IMR-90 (cell line): ENCODE data around the gene SRGAP3. TPM values are rescaled to one million over a fixed set of nuclear protein-coding genes. Genes with fewer than 3 reads are reported as not detected.

Source experiments
- ATAC-seq: fragments of 200-7000 bp; cut with Tn5 transposase; 2 replicates; pipeline ENCODE4 v1.9.1; 2020; ENCODE audit warnings: low read depth, mild to moderate bottlenecking, moderate library complexity
- BruUV-seq: library from RNA; stranded (reverse); fragments of 400-500 nt; replicated peaks from 2 replicates; lab custom pipeline; 2021; lab: Mats Ljungman, UMichigan
- CTCF ChIA-PET: fragments of 300-600 bp; formaldehyde crosslinking; extraction: SDS; loops from one replicate; lab custom pipeline; 2021; ENCODE audit warnings: antibody characterized with exemption; lab: Yijun Ruan, JAX
- POLR2A ChIA-PET: fragments of 300-600 bp; sonication (Branson Sonifier 250); formaldehyde crosslinking; loops from one replicate; lab custom pipeline; 2022; ENCODE audit warnings: antibody characterized with exemption; ENCODE audit not compliant: unreplicated experiment; lab: Charles Lee
- DNase-seq: peaks from one replicate; pipeline ENCODE4 v3.0.0; 2013
- H2AFZ ChIP-seq: replicated peaks from 2 replicates; pipeline ENCODE3; 2013; ENCODE audit warnings: low read length, mild to moderate bottlenecking; ENCODE audit not compliant: poor library complexity
- H2AK5ac ChIP-seq: 2 replicates; pipeline ENCODE4 v1.6.1; 2013; ENCODE audit warnings: low read depth, low read length, inconsistent platforms
- H2AK9ac ChIP-seq: replicated peaks from 2 replicates; pipeline ENCODE3; 2013; ENCODE audit warnings: mild to moderate bottlenecking, low read depth, low read length, moderate library complexity; ENCODE audit not compliant: poor library complexity
- H2BK120ac ChIP-seq: 2 replicates; pipeline ENCODE4 v1.6.1; 2013; ENCODE audit warnings: low read depth, low read length, inconsistent platforms
- H2BK15ac ChIP-seq: 3 replicates; pipeline ENCODE4 v1.6.1; 2013; ENCODE audit warnings: low read depth, low read length, inconsistent platforms
- H2BK20ac ChIP-seq: 2 replicates; pipeline ENCODE4 v1.6.1; 2013; ENCODE audit warnings: low read depth, mild to moderate bottlenecking, inconsistent platforms, low read length, moderate library complexity
- H2BK5ac ChIP-seq: 2 replicates; pipeline ENCODE4 v1.6.1; 2013; ENCODE audit warnings: mild to moderate bottlenecking, low read depth, low read length, inconsistent platforms; ENCODE audit not compliant: poor library complexity, severe bottlenecking
- H3K14ac ChIP-seq: replicated peaks from 2 replicates; pipeline ENCODE4 v1.6.1; 2013; ENCODE audit warnings: low read depth, low read length, inconsistent platforms
- H3K18ac ChIP-seq: 2 replicates; pipeline ENCODE4 v1.6.1; 2013; ENCODE audit warnings: low read depth, low read length, control low read depth
- H3K23ac ChIP-seq: 2 replicates; pipeline ENCODE4 v1.6.1; 2013; ENCODE audit warnings: low read depth, low read length, inconsistent platforms
- H3K27ac ChIP-seq: 2 replicates; pipeline ENCODE4 v1.5.1; 2013; ENCODE audit warnings: mild to moderate bottlenecking, control low read depth, low read length; ENCODE audit not compliant: insufficient read depth
- H3K27me3 ChIP-seq: 2 replicates; pipeline ENCODE4 v1.6.1; 2013; ENCODE audit warnings: low read length; ENCODE audit not compliant: control insufficient read depth, insufficient read depth
- H3K36me3 ChIP-seq: 2 replicates; pipeline ENCODE4 v1.6.1; 2013; ENCODE audit warnings: low read length, mixed read lengths; ENCODE audit not compliant: control insufficient read depth, insufficient read depth
- H3K4ac ChIP-seq: 2 replicates; pipeline ENCODE4 v1.6.1; 2013; ENCODE audit warnings: low read depth, low read length, inconsistent platforms
- H3K4me1 ChIP-seq: 2 replicates; pipeline ENCODE4 v1.6.1; 2013; ENCODE audit warnings: low read length, mixed read lengths; ENCODE audit not compliant: control insufficient read depth, insufficient read depth
- H3K4me2 ChIP-seq: 2 replicates; pipeline ENCODE4 v1.6.1; 2013; ENCODE audit warnings: low read depth, mild to moderate bottlenecking, control low read depth, low read length, moderate library complexity
- H3K4me3 ChIP-seq: 2 replicates; pipeline ENCODE4 v1.5.1; 2013; ENCODE audit warnings: low read depth, mild to moderate bottlenecking, control low read depth, low read length, moderate library complexity; ENCODE audit not compliant: insufficient read depth
- H3K56ac ChIP-seq: 2 replicates; pipeline ENCODE4 v1.6.1; 2013; ENCODE audit warnings: low read length, inconsistent platforms; ENCODE audit not compliant: insufficient read depth; ENCODE audit errors: extremely low read depth
- H3K79me1 ChIP-seq, 2 experiments: 2 replicates each; pipeline ENCODE4 v1.6.1; 2013; ENCODE audit warnings: low read length in 2 of 2, inconsistent platforms in 1 of 2, low read depth in 1 of 2
- H3K9ac ChIP-seq: 2 replicates; pipeline ENCODE4 v1.6.1; 2013; ENCODE audit warnings: low read depth, low read length, control low read depth
- H3K9me1 ChIP-seq: 2 replicates; pipeline ENCODE4 v1.6.1; 2013; ENCODE audit warnings: low read length, inconsistent platforms; ENCODE audit not compliant: insufficient read depth
- H3K9me3 ChIP-seq: 2 replicates; pipeline ENCODE4 v1.6.1; 2013; ENCODE audit warnings: low read length; ENCODE audit not compliant: control insufficient read depth, insufficient read depth
- H4K20me1 ChIP-seq: 2 replicates; pipeline ENCODE4 v1.6.1; 2013; ENCODE audit warnings: low read length, inconsistent platforms; ENCODE audit not compliant: insufficient read depth
- H4K5ac ChIP-seq: 2 replicates; pipeline ENCODE4 v1.6.1; 2013; ENCODE audit warnings: mild to moderate bottlenecking, low read depth, low read length, control low read depth
- H4K8ac ChIP-seq, 2 experiments: 2 replicates each; pipeline ENCODE4 v1.6.1; 2013; ENCODE audit warnings: low read depth in 2 of 2, low read length in 2 of 2, control low read depth in 1 of 2, inconsistent platforms in 1 of 2
- H4K91ac ChIP-seq: 2 replicates; pipeline ENCODE4 v1.6.1; 2013; ENCODE audit warnings: low read depth, low read length, inconsistent platforms; ENCODE audit not compliant: insufficient read depth
- BHLHE40 ChIP-seq: fragments of 150-350 bp; IDR thresholded peaks from 2 replicates; pipeline ENCODE4 v1.6.1; 2016; ENCODE audit warnings: mild to moderate bottlenecking, low read depth, low read length
- CHD1 ChIP-seq: IDR thresholded peaks from 2 replicates; pipeline ENCODE4 v1.6.1; 2012; ENCODE audit warnings: low read depth, low read length, improper control_type of control experiment
- MAFK ChIP-seq: IDR thresholded peaks from 2 replicates; pipeline ENCODE4 v1.6.1; 2012; ENCODE audit warnings: low read depth, low read length, improper control_type of control experiment
- RCOR1 ChIP-seq: IDR thresholded peaks from 2 replicates; pipeline ENCODE4 v1.6.1; 2012; ENCODE audit warnings: mild to moderate bottlenecking, low read length, improper control_type of control experiment; ENCODE audit not compliant: insufficient replicate concordance
- SMC3 ChIP-seq: fragments of 150-350 bp; IDR thresholded peaks from 2 replicates; pipeline ENCODE4 v1.6.1; 2016; ENCODE audit warnings: low read depth, mild to moderate bottlenecking, antibody characterized with exemption, low read length, moderate library complexity
- WGBS, 2 experiments: methylation state at CpG; one replicate each; pipeline versions ENCODE4 v1.1.5 to v1.1.7; 2013; ENCODE audit warnings: missing lambda C conversion rate in 2 of 2; ENCODE audit not compliant: insufficient read length in 1 of 2; ENCODE audit errors: extremely low coverage in 2 of 2; 5-methylcytosine and 5-hydroxymethylcytosine counted together
- dilution Hi-C: fragments of 300-500 bp; cut with HindIII; formaldehyde crosslinking; loops from one replicate; pipeline ENCODE4 v1.14.3; 2018; ENCODE audit warnings: low sequenced_read_pairs; ENCODE audit not compliant: unreplicated experiment
- in situ Hi-C: fragments of 300-500 bp; cut with MboI; formaldehyde crosslinking; loops from 3 replicates; pipeline ENCODE4 v1.14.3; 2019; ENCODE audit warnings: low sequenced_read_pairs, inconsistent platforms, mixed read lengths
- intact Hi-C: fragments of 100-400 bp; cut with micrococcal nuclease; formaldehyde crosslinking; loops from 2 replicates; pipeline ENCODE4 v1.10.0; 2022
- polyA plus RNA-seq, 3 experiments: library from polyadenylated mRNA; depleted of rRNA; stranded (reverse); fragments of >200 nt; gene quantifications; 2 replicates each; pipeline ENCODE4 v1.2.3, GENCODE V29; 2012; ENCODE audit warnings: low replicate concordance in 1 of 3
- total RNA-seq: library from RNA; depleted of rRNA; stranded (reverse); fragments of >200 nt; gene quantifications from 2 replicates; pipeline ENCODE4 v1.2.3, GENCODE V29; 2012

The SRGAP3 gene
- total and polyA plus RNA-seq, 2 of the 4 experiments (the other 2 are of a cell fraction): 0.68 to 1.4 TPM

DNA sequence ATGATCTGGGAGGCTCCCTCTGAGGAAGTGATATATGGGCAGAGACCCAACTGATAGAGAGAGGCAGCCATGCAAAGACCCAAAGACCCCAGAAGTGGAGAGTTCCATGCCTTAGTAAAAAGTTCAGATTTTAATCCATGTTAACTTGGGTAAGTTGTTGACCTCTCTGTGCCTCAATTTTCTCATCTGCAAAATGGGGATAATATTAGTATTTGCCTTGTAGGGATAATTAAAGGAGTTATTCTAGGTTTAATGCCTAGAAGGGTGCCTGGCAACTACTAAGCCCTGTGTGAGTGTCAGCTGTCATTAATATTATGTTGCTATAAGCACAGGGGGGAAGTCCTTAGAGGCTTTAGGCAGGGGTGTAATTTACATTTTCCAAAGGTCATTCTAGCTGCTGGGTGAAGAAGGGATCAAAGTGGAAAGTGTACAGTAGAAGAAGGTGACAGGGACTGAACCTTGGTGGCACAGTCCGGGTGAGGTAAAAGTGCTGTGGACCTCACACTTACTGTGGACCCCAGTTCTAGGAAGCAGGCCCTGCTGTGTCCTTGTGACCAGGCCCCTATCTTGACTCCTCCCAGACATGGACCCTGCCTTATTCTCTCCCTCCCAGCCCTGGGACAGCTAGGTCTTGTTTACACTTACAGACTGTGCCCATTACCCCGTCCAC is 283.2 kb downstream of the SRGAP3 start:
- TF ChIP-seq SMC3: no peak
- TF ChIP-seq MAFK: no peak
- no peak for TF ChIP-seq RCOR1
- TF ChIP-seq CHD1: no peak
- no peak for TF ChIP-seq BHLHE40
- in situ Hi-C loops: loop anchor here (10.0 kb wide), 1 partner anchor 191 kb away; no protein-coding TSS in a partner anchor
- Histone ChIP-seq H2AFZ (no peak overlapping the region), H3K9ac (no peak overlapping the region), H3K9me3 (no peaks in the 10 kb centered on the region), H3K9me1 (no peaks in the 10 kb centered on the region), H2BK15ac (no peak overlapping the region), H3K23ac (no peak overlapping the region), H4K20me1 (no peaks in the 10 kb centered on the region), H3K27ac (no peak overlapping the region), H4K8ac (no peak overlapping the region), H3K4me1 (peaks cover 5% of the 10 kb centered on the region), H4K91ac (no peak overlapping the region), H2BK20ac (no peak overlapping the region), H2AK5ac (no peak overlapping the region), H3K4ac (no peak overlapping the region), H3K4me2 (no peak overlapping the region), H3K36me3 (no peaks in the 10 kb centered on the region), H3K18ac (no peak overlapping the region), H3K79me1 (peaks cover 10 to 15% of the 10 kb centered on the region in 2 experiments; a peak in 3 of 4 replicates), H3K56ac (no peak overlapping the region), H3K4me3 (no peak overlapping the region), H2BK120ac (no peak overlapping the region), H4K5ac (no peak overlapping the region), H2AK9ac (no peak overlapping the region), H3K14ac (no peak overlapping the region), H3K27me3 (peaks cover 2% of the 10 kb centered on the region; the same call in 1 of the 2 replicates), H2BK5ac (no peak overlapping the region)
- dilution Hi-C loops: no loop called here
- no TSS peak for BruUV-seq
- WGBS, 2 experiments: 43% methylated on average over 1 of the region's 2 CpGs; no CpG with 5 or more reads in 1 of the 2 experiments
- ATAC-seq: no peak
- ChIA-PET CTCF (interaction anchor here (0.8 to 1.6 kb wide), 2 partner anchors 28 to 197 kb away, joined by 3 to 7 read pairs; partner anchors contain the start of gene OXTR), POLR2A (no interaction called here)
- no peak for DNase-seq
- intact Hi-C loops: loop anchor here (10.0 kb wide), 2 partner anchors 301 to 521 kb away; no protein-coding TSS in a partner anchor
